ENCODE data around the gene CAMK2N2. TPM values are rescaled to one million over a fixed set of nuclear protein-coding genes. Genes with fewer than 3 reads are reported as not detected.

The CAMK2N2 gene
- polyA plus RNA-seq (ENCODE audit: insufficient read length), result 0.25 TPM
- long read RNA-seq, donor 1, result 0 reads
- long read RNA-seq, donor 2, result 0 reads
- long read RNA-seq, donor 3, result 0 reads
- long read RNA-seq, donor 4, result 0 reads
- long read RNA-seq, donor 5, result 0 reads
- long read RNA-seq, donor 6, result 0 reads
- long read RNA-seq, donor 7, partial matches to known transcripts, result 0 of 1 reads
- long read RNA-seq, donor 7, other reads (novel, unspliced or antisense), result 0 of 1 reads
- long read RNA-seq, donor 8, result 0 reads

DNA sequence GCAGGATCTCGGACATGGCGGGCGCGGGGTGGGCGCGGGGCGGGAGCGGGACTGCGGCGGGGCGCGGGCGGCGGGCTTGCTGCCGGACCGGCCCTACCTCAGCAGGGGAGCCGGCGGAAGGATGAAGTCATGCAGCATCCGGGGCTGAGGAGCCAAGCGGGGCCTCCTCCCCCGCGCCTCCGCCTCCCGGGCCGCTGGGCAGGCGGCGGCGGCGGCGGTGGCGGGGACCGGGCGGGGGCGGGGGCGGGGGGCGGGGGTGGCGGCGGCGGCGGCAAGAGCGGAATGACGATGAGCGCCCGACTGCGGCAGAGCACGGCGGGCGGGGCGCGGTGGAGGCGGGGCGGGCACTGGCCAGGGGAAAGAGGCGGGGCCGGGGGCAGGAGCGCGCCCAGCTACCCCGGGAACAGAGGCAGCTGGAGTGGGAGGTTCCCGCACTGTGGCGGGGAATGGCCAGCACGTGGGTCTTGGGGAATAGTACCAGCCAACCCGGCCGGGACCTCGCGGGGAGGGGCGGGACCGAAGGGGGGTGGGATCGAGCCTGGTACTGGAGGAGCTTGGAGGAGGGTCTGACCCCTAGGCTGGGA is at the start of gene CAMK2N2:
Gene CAMK2N2, minus strand, starts transcription at position 284 of the 584 bp plus-strand sequence. Its CDS starts 268 bp downstream, at position 16.
- DNase-seq, result no peak

DNA sequence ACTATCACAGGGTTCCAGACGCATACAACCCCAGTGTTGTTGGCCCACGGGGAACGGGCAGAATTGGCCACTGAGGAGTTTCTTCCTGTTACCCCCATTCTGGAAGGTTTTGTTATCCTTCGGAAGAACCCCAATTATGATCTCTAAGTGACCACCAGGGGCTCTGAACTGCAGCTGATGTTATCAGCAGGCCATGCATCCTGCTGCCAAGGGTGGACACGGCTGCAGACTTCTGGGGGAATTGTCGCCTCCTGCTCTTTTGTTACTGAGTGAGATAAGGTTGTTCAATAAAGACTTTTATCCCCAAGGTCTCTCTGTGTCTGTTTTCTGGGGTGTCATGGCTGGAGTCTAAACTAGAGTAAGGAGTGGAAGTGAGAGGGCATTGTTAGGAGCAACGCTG is 47.4 kb upstream of the CAMK2N2 start:
- no peak for DNase-seq

DNA sequence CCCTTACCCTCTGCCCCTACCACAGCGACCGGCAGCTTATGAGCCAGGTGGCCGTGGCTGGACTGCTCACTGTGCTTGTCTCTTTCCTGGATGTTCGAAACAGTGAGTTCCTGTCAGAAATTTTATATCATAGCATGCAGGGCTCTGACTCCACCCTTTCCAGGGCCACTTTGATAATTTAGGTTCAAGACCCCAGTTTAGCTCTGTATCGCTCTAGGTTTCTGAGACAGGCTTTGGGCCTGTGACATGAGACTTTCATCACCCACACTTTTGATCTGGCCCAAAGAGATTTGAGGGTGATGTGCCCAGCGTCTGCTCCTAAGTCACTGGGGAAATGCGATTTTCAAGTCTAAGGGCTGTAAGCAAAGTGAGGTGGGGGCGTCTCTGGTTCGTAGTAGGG is 46.6 kb upstream of the CAMK2N2 start:
- DNase-seq, result no peak

DNA sequence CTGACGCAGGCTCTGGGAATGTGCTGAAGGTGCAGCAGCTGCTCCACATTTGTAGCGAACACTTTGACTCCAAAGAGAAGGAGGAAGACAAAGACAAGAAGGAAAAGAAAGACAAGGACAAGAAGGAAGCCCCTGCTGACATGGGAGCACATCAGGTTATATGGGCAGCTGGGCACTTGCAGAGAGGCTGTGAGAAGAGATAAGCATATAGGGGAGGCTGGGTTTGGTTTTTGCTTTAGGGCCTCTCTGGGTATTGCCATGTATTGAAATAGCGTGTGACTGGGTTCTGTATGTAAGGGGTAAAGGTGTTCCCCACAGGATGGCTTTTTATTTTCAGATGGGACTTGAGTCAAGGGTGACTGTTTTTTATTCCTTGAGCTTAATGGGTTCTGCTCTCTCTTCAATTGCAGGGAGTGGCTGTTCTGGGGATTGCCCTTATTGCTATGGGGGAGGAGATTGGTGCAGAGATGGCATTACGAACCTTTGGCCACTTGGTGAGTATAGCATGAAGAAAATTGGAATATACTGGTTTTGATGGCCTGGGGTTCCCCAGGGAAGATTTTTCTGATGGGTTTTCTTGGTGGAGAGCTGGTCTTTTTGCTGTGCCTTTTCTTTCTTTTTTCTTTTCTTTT is 45.1 kb upstream of the CAMK2N2 start:
- DNase-seq, result no peak

DNA sequence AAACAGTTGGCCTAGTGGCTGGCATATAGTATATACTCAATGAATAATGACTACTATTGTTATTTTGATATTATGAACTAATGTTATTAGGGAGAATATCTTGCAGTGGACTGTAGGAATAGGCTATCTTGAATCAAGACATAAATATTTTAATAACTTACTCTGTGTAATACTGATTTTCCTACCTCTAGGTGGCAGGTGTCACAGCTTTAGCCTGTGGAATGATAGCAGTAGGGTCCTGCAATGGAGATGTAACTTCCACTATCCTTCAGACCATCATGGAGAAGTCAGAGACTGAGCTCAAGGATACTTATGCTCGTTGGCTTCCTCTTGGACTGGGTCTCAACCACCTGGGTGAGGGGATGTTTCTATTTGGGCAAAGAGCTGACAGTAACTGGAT is 44.2 kb upstream of the CAMK2N2 start:
- DNase-seq, result no peak

DNA sequence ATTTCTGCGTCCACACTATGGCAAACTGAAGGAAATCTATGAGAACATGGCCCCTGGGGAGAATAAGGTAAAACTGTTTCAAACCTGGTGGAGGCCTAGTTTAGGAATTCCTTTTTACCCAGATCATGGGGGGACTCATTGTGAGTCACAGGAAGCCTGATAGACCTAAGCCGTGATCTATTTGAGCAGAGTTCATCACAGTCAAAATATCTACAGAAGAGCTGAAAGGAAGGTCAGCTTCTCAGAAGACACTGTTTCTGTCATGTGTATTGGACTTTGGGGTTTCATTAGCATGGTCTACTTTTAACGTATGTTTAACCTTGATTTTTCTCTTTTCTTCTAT is 39.0 kb upstream of the CAMK2N2 start:
- DNase-seq, result no peak

DNA sequence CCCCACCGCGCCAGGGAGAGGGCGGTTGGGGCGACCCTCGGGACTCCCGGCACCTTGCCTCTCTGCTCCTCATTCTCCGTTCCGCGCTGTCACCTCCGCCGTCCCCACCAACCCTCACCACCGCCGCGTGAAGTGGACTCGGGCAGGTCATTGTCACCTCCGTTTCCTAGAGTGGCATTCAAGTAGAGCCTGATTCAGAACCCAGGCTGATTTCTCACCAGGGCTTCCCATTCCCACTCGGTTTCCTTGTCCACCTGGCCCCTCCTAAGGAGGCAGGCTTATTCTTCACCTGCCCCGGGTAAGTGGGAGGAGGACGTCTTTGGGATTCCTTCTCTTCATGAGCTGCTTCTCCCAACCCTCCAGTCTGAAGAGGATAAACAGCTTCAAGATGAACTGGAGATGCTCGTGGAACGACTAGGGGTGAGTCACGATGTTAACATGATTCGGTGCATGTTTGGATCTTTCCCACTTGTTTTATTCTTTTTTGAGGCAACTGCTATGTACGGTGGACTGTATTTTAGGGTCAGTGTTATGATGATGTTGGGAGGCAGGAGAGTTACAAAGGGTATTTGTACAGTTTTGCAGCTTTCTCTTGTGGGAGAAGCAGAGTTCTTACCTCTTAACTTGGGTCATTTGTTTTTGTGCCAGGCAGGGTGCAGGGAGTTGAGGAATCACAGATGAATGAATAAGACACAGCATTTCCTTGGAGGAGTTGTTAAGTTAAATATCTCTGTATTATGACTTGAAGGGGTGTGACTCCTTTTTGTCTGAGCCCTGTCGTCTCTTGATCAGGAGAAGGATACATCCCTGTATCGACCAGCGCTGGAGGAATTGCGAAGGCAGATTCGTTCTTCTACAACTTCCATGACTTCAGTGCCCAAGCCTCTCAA is 38.4 kb upstream of the CAMK2N2 start:
- DNase-seq, result no peak

DNA sequence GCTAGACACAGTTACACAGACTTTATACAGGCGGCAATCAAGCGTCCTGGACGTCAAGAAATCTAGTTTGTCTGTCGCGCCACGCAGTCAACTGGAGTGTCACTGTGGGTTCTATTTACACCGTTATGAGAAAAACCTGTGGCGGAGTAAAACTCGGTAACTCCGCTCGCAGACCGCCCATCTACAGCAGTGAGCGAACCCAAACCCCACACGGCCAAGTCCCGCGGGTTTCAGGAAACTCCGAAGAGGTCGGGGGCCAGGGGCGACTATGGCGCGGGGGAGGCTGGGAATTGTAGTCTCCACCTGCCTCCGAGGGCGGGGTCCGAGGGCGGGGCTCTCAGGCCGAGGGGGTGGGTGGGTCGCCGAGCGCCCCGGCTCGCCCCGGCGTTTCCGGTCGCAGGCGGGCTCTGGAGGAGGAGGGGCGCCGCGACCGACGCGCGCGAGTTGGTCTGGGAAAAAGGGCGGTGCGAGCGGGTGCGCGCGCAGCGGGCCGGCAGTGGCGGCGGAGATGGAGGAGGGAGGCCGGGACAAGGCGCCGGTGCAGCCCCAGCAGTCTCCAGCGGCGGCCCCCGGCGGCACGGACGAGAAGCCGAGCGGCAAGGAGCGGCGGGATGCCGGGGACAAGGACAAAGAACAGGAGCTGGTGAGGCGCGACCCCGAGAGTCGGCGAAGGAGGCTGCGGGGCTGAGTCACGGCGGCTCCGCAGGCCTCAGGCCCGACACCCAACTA is 37.6 kb upstream of the CAMK2N2 start, which contains the start of gene PSMD2:
Gene PSMD2, plus strand, starts transcription at position 483 of the 729 bp plus-strand sequence. Its CDS starts 26 bp downstream, at position 509.
- peak; percentile 97 for DNase-seq

DNA sequence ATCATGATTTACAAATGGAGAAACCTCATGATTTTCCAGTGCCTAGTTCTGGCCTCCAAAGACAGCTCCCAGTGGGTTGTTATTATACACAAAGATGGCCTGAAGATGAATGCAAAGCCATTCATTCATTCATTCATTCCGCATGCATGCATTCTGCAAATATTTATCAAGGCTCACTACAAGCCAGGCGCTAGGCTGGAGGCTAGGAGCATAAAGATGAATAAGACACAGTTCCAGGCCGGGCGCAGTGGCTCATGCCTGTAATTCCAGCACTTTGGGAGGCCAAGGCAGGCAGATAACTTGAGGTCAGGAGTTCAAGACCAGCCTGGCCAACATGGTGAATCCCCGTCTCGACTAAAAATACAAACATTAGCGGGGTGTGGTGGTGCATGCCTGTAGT is 35.3 kb upstream of the CAMK2N2 start:
- no peak for DNase-seq

DNA sequence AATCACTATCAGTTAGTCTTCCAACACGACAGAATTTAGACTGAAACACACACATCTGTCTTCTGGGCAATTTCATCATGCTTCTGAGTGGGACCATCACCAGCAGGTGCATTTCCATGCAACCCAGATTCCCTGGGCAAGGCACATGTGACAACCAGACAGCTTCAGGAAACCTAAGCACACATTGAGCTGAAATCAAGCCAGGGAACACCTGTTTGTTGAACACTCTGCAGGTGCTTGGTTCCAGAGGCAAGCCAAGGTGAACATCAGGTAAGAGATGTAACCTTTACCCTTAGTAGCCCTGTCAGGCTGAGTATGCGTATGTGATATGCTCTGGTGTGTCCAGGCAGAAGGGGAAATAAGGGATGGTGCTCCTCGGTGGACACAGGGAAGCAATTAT is 34.4 kb upstream of the CAMK2N2 start:
- DNase-seq, result no peak

DNA sequence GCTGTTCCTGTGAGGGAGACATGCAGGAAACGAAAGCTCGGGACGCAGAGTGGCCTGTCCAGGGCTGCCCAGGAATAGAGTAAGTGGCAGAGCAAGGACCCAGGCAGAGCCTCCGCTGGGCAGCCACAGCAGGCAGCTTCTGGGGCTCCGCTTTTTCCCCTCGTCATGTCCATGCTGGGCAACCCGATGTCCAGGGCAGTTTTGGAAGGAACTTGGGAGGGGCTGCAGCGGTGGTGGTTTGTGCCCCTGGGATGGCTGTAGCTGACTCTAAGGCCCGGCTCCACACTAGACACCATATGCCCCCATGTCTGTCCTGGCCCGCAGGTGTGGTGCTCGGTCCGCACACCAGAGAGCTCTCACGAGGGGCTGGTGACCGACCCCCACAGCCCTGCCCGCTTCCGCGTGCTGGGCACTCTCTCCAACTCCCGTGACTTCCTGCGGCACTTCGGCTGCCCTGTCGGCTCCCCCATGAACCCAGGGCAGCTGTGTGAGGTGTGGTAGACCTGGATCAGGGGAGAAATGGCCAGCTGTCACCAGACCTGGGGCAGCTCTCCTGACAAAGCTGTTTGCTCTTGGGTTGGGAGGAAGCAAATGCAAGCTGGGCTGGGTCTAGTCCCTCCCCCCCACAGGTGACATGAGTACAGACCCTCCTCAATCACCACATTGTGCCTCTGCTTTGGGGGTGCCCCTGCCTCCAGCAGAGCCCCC is 30.5 kb upstream of the CAMK2N2 start:
- no peak for DNase-seq

DNA sequence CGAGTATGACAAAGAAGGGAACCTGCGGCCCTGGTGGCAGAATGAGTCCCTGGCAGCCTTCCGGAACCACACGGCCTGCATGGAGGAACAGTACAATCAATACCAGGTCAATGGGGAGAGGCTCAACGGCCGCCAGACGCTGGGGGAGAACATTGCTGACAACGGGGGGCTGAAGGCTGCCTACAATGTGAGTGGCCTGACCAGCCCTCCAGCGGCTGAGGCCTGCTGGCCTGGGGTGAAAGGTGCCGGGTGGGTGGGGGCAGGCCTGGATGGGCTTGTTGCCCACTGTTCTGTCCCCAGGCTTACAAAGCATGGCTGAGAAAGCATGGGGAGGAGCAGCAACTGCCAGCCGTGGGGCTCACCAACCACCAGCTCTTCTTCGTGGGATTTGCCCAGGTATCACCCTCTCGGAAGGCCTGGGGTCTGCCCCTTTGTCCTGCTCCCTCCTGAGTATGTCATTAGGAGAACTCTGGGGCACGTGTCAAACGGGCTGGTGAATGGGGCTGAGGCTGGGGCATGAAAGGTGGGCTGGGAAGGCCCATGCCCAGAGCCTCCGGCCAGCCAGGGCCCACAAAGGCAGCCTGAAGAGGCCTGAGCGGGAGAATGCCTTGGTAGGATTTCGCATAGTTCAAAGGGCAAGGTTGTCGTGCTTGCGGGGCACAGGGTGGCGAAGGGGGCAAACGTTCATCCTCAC is 29.8 kb upstream of the CAMK2N2 start:
- no peak for DNase-seq

DNA sequence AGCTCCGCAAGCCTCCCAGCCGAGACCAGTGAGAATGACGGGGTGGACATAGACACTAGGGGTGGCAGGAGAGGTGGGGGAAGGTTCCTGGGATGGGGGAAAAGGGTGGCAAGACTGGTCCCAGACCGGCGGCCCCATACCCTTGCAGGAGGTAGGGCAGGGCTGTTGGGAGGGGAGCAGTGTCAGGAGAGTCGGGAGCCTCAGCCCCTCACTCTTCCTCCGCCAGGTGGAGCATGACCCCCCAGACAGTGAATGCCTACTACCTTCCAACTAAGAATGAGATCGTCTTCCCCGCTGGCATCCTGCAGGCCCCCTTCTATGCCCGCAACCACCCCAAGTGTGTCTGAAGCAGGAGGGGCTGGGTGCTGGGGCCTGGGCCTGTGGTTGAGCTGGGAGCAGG is 29.0 kb upstream of the CAMK2N2 start:
- DNase-seq, result no peak

DNA sequence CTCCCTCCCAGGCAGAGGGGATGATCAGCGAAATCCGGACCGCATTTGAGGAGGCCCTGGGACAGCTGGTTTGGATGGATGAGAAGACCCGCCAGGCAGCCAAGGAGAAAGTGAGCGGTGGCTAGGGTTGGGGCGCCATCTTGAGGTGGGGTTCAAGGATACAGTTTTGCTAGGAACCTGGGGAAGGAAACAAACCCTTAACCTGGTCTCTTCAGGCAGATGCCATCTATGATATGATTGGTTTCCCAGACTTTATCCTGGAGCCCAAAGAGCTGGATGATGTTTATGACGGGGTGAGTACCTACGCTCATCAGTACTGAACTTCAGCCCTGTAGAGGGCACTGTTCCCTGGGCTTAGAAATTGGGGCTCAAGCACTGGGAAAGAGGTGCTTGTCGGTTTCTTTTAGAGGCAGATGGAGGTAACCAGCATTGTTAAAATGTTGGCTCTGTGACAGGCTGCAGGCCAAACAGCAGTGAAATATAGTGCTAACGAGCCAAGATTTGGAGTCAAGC is 28.1 kb upstream of the CAMK2N2 start:
- no peak for DNase-seq

DNA sequence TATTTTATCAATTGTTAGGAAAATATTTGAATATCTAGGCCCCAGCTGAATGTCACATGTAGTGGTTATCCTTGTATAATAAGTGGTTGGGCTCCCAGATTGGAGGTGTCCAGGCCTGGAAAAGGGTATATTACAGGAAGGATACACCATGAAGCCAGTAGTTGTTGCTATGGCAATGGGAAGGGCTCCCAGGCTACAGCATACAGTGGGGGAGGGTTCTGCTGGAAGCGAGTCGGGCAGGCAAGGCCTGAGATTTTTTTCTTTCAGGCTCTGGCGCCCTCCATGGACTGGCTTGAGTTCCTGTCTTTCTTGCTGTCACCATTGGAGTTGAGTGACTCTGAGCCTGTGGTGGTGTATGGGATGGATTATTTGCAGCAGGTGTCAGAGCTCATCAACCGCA is 23.3 kb upstream of the CAMK2N2 start:
- peak; percentile 64 for DNase-seq

DNA sequence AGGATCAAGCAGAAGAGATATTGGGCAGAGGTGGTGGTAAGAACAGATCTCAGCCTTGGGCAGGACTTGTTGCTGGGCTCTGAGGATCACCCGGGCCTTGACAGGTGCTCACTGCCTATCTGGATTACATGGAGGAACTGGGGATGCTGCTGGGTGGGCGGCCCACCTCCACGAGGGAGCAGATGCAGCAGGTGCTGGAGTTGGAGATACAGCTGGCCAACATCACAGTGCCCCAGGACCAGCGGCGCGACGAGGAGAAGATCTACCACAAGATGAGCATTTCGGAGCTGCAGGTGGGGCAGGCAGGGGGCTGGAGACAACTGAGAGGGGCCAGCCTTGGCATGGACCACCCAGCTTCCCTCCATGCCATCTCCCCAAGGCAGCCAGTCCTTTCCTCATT is 22.3 kb upstream of the CAMK2N2 start:
- no peak for DNase-seq

DNA sequence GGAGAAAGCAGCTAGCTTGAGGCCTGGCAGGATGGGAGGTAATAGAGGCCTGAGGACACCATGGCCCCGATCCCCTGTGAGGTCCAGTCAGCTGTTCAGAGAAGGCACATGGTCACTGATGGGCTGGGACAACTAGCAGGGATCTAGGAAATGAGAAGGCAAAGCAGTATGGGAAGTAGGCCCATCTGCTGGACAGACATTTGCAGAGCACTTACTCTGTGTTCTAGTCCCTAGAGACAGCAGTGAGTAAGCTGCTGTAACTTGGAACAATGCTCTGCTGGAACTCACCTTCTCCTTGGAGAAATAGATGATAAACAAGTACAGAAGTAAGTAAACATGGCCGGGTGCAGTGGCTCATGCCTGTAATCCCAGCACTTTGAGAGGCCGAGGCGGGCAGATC is 21.6 kb upstream of the CAMK2N2 start:
- DNase-seq, result no peak

DNA sequence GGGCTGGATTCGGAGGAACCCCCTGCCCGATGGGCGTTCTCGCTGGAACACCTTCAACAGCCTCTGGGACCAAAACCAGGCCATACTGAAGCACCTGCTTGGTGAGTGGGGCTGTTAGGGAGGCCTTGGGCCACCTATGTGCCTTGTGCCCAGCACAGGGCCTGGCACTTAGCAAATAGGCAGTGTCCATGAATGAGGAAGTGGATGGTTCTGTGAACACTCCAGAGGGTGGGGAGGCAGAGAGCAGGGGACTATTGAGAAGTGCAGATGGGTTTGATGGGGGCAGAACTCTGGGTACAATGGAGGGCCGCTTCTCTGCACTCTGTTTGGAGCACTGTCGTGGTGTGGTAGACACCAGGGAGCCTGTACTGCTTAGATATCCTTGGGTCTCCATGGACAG is 16.0 kb upstream of the CAMK2N2 start:
- DNase-seq, result no peak

DNA sequence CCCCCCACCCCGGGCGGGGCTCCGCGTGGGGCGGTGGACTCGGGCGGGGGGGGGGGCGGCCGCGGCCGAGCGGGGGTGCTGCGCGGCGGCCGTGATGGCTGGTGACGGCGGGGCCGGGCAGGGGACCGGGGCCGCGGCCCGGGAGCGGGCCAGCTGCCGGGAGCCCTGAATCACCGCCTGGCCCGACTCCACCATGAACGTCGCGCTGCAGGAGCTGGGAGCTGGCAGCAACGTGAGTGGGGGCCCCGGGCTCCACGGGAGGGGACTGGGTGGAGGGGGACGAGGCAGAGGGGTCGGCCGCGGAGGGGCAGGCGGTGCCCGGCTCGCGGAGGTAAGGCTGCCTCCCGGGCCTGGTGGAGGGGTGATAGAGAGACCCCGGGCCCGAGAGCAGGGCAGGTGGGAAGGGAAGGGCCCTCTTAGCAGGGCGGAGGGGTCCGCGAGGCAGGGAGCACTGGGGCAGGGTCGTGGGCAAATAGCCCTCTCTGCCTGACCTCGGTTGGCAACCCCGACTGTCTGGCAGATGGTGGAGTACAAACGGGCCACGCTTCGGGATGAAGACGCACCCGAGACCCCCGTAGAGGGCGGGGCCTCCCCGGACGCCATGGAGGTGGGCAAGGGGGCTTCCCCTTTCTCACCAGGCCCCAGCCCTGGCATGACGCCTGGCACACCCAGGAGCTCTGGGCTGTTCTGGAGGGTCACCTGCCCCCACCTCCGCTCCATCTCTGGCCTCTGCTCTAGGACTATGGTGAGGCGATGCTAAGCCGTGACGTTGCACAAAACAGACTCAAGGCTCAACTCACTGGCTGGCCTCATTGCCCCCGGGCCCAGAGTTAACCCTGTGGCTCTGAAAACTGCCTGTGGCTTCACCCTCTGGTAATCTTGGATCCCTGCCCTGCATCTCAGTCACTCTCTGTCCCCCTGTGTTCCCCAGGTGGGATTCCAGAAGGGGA is 14.9 kb upstream of the CAMK2N2 start, which contains the start of gene ECE2:
Gene ECE2, plus strand, starts transcription at position 62 of the 950 bp plus-strand sequence. Its CDS starts 132 bp downstream, at position 194.
- DNase-seq, result no peak

Measured in left kidney (tissue), 8 donors.